H7 (cell line): ENCODE results near the gene GYG2. TPM values are rescaled to one million over a fixed set of nuclear protein-coding genes. Genes with fewer than 3 reads are reported as not detected.

Experiments used
- DNase-seq: peaks from one replicate; pipeline ENCODE4 v3.0.0; 2012
- H3K27me3 ChIP-seq: 2 replicates; pipeline ENCODE4 v1.6.0; 2011; ENCODE audit warnings: mild to moderate bottlenecking, low read length; ENCODE audit not compliant: control insufficient read depth, insufficient read depth
- H3K36me3 ChIP-seq: replicated peaks from 2 replicates; pipeline ENCODE4 v1.5.1; 2011; ENCODE audit warnings: low read length; ENCODE audit not compliant: control insufficient read depth, insufficient read depth
- H3K4me3 ChIP-seq: 2 replicates; pipeline ENCODE4 v1.5.1; 2011; ENCODE audit warnings: low read depth, mild to moderate bottlenecking, control low read depth, low read length, moderate library complexity; ENCODE audit not compliant: insufficient read depth
- total RNA-seq: library from RNA; depleted of rRNA; stranded (reverse); fragments of >200 nt; shearing (Covaris generic); gene quantifications from 2 replicates; pipeline ENCODE4 v1.2.3, GENCODE V29; 2014

The GYG2 gene
- total RNA-seq, 1 experiment from 2014 or later = 40.5 TPM

GRCh38 chrX:2829469-2830246, 928 bp downstream of the GYG2 start:
- peak; percentile 42 for DNase-seq
- H3K27me3 ChIP-seq = no peaks in the 10 kb centered on the region
- peaks cover 3% of the 10 kb centered on the region for H3K36me3 ChIP-seq
- H3K4me3 ChIP-seq = peak overlapping the region; percentile 72

GRCh38 chrX:2831471-2832228, 2.9 kb downstream of the GYG2 start:
- H3K27me3 ChIP-seq = no peaks in the 10 kb centered on the region
- no peak for DNase-seq
- H3K4me3 ChIP-seq = no peak overlapping the region
- H3K36me3 ChIP-seq = peaks cover 3% of the 10 kb centered on the region

GRCh38 chrX:2837961-2838360, 9.2 kb downstream of the GYG2 start:
- no peak for DNase-seq
- Histone ChIP-seq H3K36me3 (peaks cover 4% of the 10 kb centered on the region), H3K4me3 (no peak overlapping the region), H3K27me3 (no peaks in the 10 kb centered on the region)

- H3K36me3 ChIP-seq = peaks cover 2% of the 10 kb centered on the region
- no peaks in the 10 kb centered on the region for H3K27me3 ChIP-seq
- no peak for DNase-seq
- H3K4me3 ChIP-seq = no peak overlapping the region
Measured at GRCh38 chrX:2840961-2841360, 12.2 kb downstream of the GYG2 start.

GRCh38 chrX:2841537-2841936, 12.8 kb downstream of the GYG2 start:
- DNase-seq = no peak

GRCh38 chrX:2846992-2847391, 18.3 kb downstream of the GYG2 start:
- H3K27me3 ChIP-seq = no peaks in the 10 kb centered on the region
- H3K36me3 ChIP-seq = no peaks in the 10 kb centered on the region; the same call in 1 of the 2 replicates
- DNase-seq = no peak
- no peak overlapping the region for H3K4me3 ChIP-seq

More at GRCh38 chrX:2841537-2841936, 12.8 kb downstream of the GYG2 start:
- Histone ChIP-seq H3K36me3 (peaks cover 2% of the 10 kb centered on the region), H3K4me3 (no peak overlapping the region), H3K27me3 (no peaks in the 10 kb centered on the region)

- Histone ChIP-seq H3K36me3 (peaks cover 3% of the 10 kb centered on the region), H3K4me3 (no peak overlapping the region), H3K27me3 (no peaks in the 10 kb centered on the region)
- DNase-seq = no peak
Measured at GRCh38 chrX:2848871-2849301, 20.2 kb downstream of the GYG2 start.

GRCh38 chrX:2854918-2855317, 26.2 kb downstream of the GYG2 start:
- peaks cover 25% of the 10 kb centered on the region for H3K36me3 ChIP-seq
- no peaks in the 10 kb centered on the region; the same call in 1 of the 2 replicates for H3K27me3 ChIP-seq
- DNase-seq = no peak
- H3K4me3 ChIP-seq = no peak overlapping the region

GRCh38 chrX:2855761-2856160, 27.0 kb downstream of the GYG2 start:
- Histone ChIP-seq H3K4me3 (no peak overlapping the region), H3K27me3 (no peaks in the 10 kb centered on the region; the same call in 1 of the 2 replicates), H3K36me3 (peaks cover 29% of the 10 kb centered on the region)
- no peak for DNase-seq

- Histone ChIP-seq H3K27me3 (no peaks in the 10 kb centered on the region; the same call in 1 of the 2 replicates), H3K36me3 (peaks cover 36% of the 10 kb centered on the region), H3K4me3 (no peak overlapping the region)
- no peak for DNase-seq
Measured at GRCh38 chrX:2857566-2857965, 28.8 kb downstream of the GYG2 start.

GRCh38 chrX:2859197-2859797, 30.6 kb downstream of the GYG2 start:
- no peaks in the 10 kb centered on the region; the same call in 1 of the 2 replicates for H3K27me3 ChIP-seq

GRCh38 chrX:2862404-2862803, 33.7 kb downstream of the GYG2 start:
- Histone ChIP-seq H3K27me3 (no peaks in the 10 kb centered on the region), H3K4me3 (no peak overlapping the region), H3K36me3 (peaks cover 24% of the 10 kb centered on the region)
- no peak for DNase-seq

More at GRCh38 chrX:2859197-2859797, 30.6 kb downstream of the GYG2 start:
- H3K36me3 ChIP-seq = peaks cover 32% of the 10 kb centered on the region
- DNase-seq = no peak
- no peak overlapping the region for H3K4me3 ChIP-seq

- Histone ChIP-seq H3K27me3 (no peaks in the 10 kb centered on the region), H3K4me3 (no peak overlapping the region), H3K36me3 (peaks cover 23% of the 10 kb centered on the region)
- DNase-seq = peak; percentile 55
Measured at GRCh38 chrX:2863646-2864045, 34.9 kb downstream of the GYG2 start.

- Histone ChIP-seq H3K36me3 (peaks cover 14% of the 10 kb centered on the region), H3K27me3 (no peaks in the 10 kb centered on the region), H3K4me3 (no peak overlapping the region)
- DNase-seq = no peak
Measured at GRCh38 chrX:2867206-2867605, 38.5 kb downstream of the GYG2 start.
